Measurements from ENCODE around the gene SHISA5. TPM values are rescaled to one million over a fixed set of nuclear protein-coding genes. Genes with fewer than 3 reads are reported as not detected.

Gene SHISA5
- total and polyA plus RNA-seq, 2 of the 8 experiments (the other 6 are each of a cell fraction or from before 2014, with no cell fraction given), result 196 to 315 TPM

DNA sequence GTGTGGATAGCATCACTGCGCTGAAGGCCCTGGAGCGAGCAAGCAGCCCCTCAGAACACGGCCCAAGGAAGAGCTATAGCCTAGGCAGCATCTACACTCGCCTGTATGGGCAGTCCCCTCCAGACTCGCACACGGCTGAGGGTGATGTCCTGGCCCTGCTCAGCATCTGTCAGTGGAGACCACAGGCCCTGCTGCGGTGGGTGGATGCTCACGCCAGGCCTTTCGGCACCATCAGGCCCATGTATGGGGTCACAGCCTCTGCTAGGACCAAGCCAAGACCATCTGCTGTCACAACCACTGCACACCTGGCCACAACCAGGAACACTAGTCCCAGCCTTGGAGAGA is 36.9 kb downstream of the SHISA5 start:
- Histone ChIP-seq H2BK12ac (ENCODE audit: low read depth, low read length) (no peak overlapping the region), H4K8ac (ENCODE audit: extremely low read depth, insufficient read depth, low read length) (no peak overlapping the region), H3K9ac (replicated peaks in 1 of 4; ENCODE audit: extremely low read depth in 1 of 4, low read depth in 3 of 4, low read length in 3 of 4) (no peak overlapping the region), H2AFZ (ENCODE audit: low read length) (no peak overlapping the region), H2BK15ac (ENCODE audit: low read length) (no peak overlapping the region), H3K23me2 (ENCODE audit: low read depth, low read length) (no peaks in the 10 kb centered on the region), H3K14ac (ENCODE audit: insufficient read length) (no peak overlapping the region), H3K23ac (ENCODE audit: insufficient read length) (no peak overlapping the region), H3K27ac (ENCODE audit: low read depth, low read length) (0 out of 2 replicates have a peak overlapping the region, but pooled peaks have one; percentile 88), H3K4me1 (replicated peaks in 1 of 4; ENCODE audit: control insufficient read depth in 3 of 4, insufficient read depth in 4 of 4, low read length in 3 of 4) (peaks cover 0 to 25% (median 14%) of the 10 kb centered on the region in 4 experiments; a peak in 5 of 7 replicates), H4K5ac (ENCODE audit: insufficient read length, low read depth, low read length) (peak overlapping the region; percentile 18), H3K4me2 (ENCODE audit: insufficient read depth in 1 of 2, low read depth in 2 of 2, low read length in 2 of 2) (no peak overlapping the region), H4K91ac (replicated peaks; ENCODE audit: insufficient read length, low read length) (no peak overlapping the region), H2BK120ac (replicated peaks; ENCODE audit: low read depth, low read length) (no peak overlapping the region), H3K9me3 (ENCODE audit: insufficient read depth in 2 of 2, low read depth in 1 of 2, low read length in 1 of 2) (no peaks in the 10 kb centered on the region), H2BK20ac (ENCODE audit: low read length) (no peak overlapping the region; the same call in 1 of the 2 replicates), H3K36me3 (ENCODE audit: control insufficient read depth in 2 of 4, insufficient read depth in 4 of 4, low read length in 3 of 4) (peaks cover 7 to 35% (median 14%) of the 10 kb centered on the region in 4 experiments), H2AK5ac (ENCODE audit: low read depth, low read length) (no peak overlapping the region), H3K4me3 (ENCODE audit: extremely low read depth in 1 of 4, insufficient read depth in 2 of 4, low read depth in 3 of 4, low read length in 4 of 4) (no peak overlapping the region), H3K79me2 (ENCODE audit: control insufficient read depth in 1 of 2, insufficient read depth in 2 of 2, low read length in 2 of 2) (peaks cover 0 to 15% of the 10 kb centered on the region in 2 experiments; a peak in 2 of 4 replicates), H4K20me1 (replicated peaks in 1 of 2; ENCODE audit: control insufficient read depth in 1 of 2, insufficient read depth in 2 of 2, low read length in 2 of 2) (peaks cover 3 to 11% of the 10 kb centered on the region in 2 experiments), H3K18ac (ENCODE audit: extremely low read depth, low read length) (no peak overlapping the region), H3K27me3 (replicated peaks in 1 of 4; ENCODE audit: control insufficient read depth in 3 of 4, extremely low read depth in 1 of 4, insufficient read depth in 3 of 4, low read length in 3 of 4) (no peaks in the 10 kb centered on the region), H3K4ac (replicated peaks; ENCODE audit: insufficient read length, low read depth, low read length) (peak overlapping the region; percentile 63), H3K79me1 (ENCODE audit: low read depth, low read length) (peaks cover 6% of the 10 kb centered on the region), H3K56ac (replicated peaks; ENCODE audit: insufficient read length, low read depth, low read length) (no peak overlapping the region), H2BK5ac (ENCODE audit: low read depth, low read length) (peak overlapping the region; percentile 78; the same call in 1 of the 2 replicates)
- TF ChIP-seq RNF2 (IDR thresholded peaks at IDR 0.05; ENCODE audit: borderline replicate concordance, low read depth, low read length, missing control alignments, poor library complexity, severe bottlenecking) (no peak), CBX8 (IDR thresholded peaks at IDR 0.05; ENCODE audit: borderline replicate concordance, low read depth, low read length) (no peak), BACH1 (IDR thresholded peaks at IDR 0.05; ENCODE audit: low read length) (no peak), SP4 (IDR thresholded peaks at IDR 0.05; ENCODE audit: low read length) (no peak), SIRT6 (IDR thresholded peaks at IDR 0.05; ENCODE audit: low read length) (no peak), RXRA (IDR thresholded peaks at IDR 0.05; ENCODE audit: insufficient read depth, low read depth, low read length) (no peak), ZNF274 (IDR thresholded peaks at IDR 0.05; ENCODE audit: borderline replicate concordance, extremely low read depth, low read length) (no peak), BRCA1 (IDR thresholded peaks at IDR 0.05; ENCODE audit: low read depth, low read length) (no peak), TAF1 (IDR thresholded peaks at IDR 0.05; ENCODE audit: low read depth, low read length) (no peak), TEAD4 (IDR thresholded peaks at IDR 0.05; ENCODE audit: low read depth, low read length) (no peak), RAD21 (IDR thresholded peaks at IDR 0.05 in 1 of 2, conservative IDR thresholded peaks at IDR 0.05 in 1 of 2; ENCODE audit: low read depth in 2 of 2, low read length in 2 of 2) (no peak), RBBP5 (IDR thresholded peaks at IDR 0.05; ENCODE audit: borderline replicate concordance, low read depth, low read length) (no peak), SP2 (IDR thresholded peaks at IDR 0.05; ENCODE audit: low read length) (no peak)
- ChIA-PET POLR2A (ENCODE audit: partially characterized antibody) (interaction anchor here (0.9 to 8.1 kb wide), 17 partner anchors 8 to 196 kb away, joined by 3 to 83 read pairs (median 5); partner anchors contain the start of genes ATRIP, CELSR3 and SLC26A6), CTCF (ENCODE audit: partially characterized antibody) (interaction anchor here (0.8 to 21.5 kb wide), 7 partner anchors 8 to 92 kb away, joined by 3 to 251 read pairs (median 26); partner anchors contain the start of genes PFKFB4 and SHISA5)
- FAIRE-seq, result no peak
- 88% methylated on average over 9 of the region's 9 CpGs; no CpG with 5 or more reads in 1 of the 2 experiments for WGBS, 2 experiments (ENCODE audit: extremely low coverage in 1 of 2, insufficient coverage in 1 of 2, insufficient read length in 1 of 2, insufficient replicate concordance in 2 of 2, low coverage in 1 of 2, low lambda C conversion rate in 2 of 2, missing lambda C conversion rate in 1 of 2)
- DNase-seq (ENCODE audit: low read depth in 1 of 2, low spot score in 2 of 2), result no peak

Data from H1 (cell line).